IPS-18a (cell line): ENCODE data around the gene SNX32.
"Not testable (repeated sequence)": the region's sequence is repeated elsewhere in the genome, so short reads cannot be mapped to it uniquely, and the experiment has no call there.

Experiments
- H3K27ac ChIP-seq: one replicate; pipeline ENCODE4 v1.5.1; 2013; ENCODE audit warnings: low read length
- H3K27me3 ChIP-seq: one replicate; pipeline ENCODE4 v1.6.1; 2013; ENCODE audit warnings: mild to moderate bottlenecking, low read length; ENCODE audit not compliant: control insufficient read depth, insufficient read depth
- H3K36me3 ChIP-seq: one replicate; pipeline ENCODE4 v1.6.1; 2013; ENCODE audit warnings: low read depth, low read length; ENCODE audit not compliant: control insufficient read depth
- H3K4me1 ChIP-seq: one replicate; pipeline ENCODE4 v1.6.1; 2013; ENCODE audit warnings: low read depth, low read length; ENCODE audit not compliant: control insufficient read depth
- H3K4me3 ChIP-seq: one replicate; pipeline ENCODE4 v1.5.1; 2013; ENCODE audit warnings: low read length
- H3K9ac ChIP-seq: one replicate; pipeline ENCODE4 v1.6.1; 2013; ENCODE audit warnings: mild to moderate bottlenecking, low read length, moderate library complexity
- H3K9me3 ChIP-seq: one replicate; pipeline ENCODE4 v1.6.1; 2013; ENCODE audit warnings: low read depth, low read length; ENCODE audit not compliant: control insufficient read depth

SNX32 gene

GRCh38 chr11:65847746-65848145, 14.0 kb downstream of the SNX32 start:
- H3K9me3 ChIP-seq, result no peaks in the 10 kb centered on the region

GRCh38 chr11:65848693-65849092, 14.9 kb downstream of the SNX32 start:
- H3K4me3 ChIP-seq, H3K27ac ChIP-seq, H3K9me3 ChIP-seq, H3K36me3 ChIP-seq, H3K4me1 ChIP-seq, H3K9ac ChIP-seq, H3K27me3 ChIP-seq: not testable (repeated sequence)

More at GRCh38 chr11:65847746-65848145, 14.0 kb downstream of the SNX32 start:
- no peak overlapping the region for H3K9ac ChIP-seq
- H3K4me3 ChIP-seq, result no peak overlapping the region
- no peak overlapping the region for H3K27ac ChIP-seq
- no peaks in the 10 kb centered on the region for H3K27me3 ChIP-seq
- H3K4me1 ChIP-seq, result no peaks in the 10 kb centered on the region
- H3K36me3 ChIP-seq, result peaks cover 4% of the 10 kb centered on the region

- Histone ChIP-seq H3K4me1 (no peaks in the 10 kb centered on the region), H3K36me3 (peaks cover 15% of the 10 kb centered on the region), H3K4me3 (no peak overlapping the region), H3K27me3 (no peaks in the 10 kb centered on the region), H3K9ac (no peak overlapping the region), H3K9me3 (no peaks in the 10 kb centered on the region), H3K27ac (no peak overlapping the region)
Observed at GRCh38 chr11:65849366-65849765, 15.6 kb downstream of the SNX32 start.

GRCh38 chr11:65849771-65850216, 16.0 kb downstream of the SNX32 start:
- Histone ChIP-seq H3K9me3 (no peaks in the 10 kb centered on the region), H3K4me3 (no peak overlapping the region), H3K4me1 (no peaks in the 10 kb centered on the region), H3K27ac (no peak overlapping the region), H3K9ac (no peak overlapping the region), H3K27me3 (no peaks in the 10 kb centered on the region), H3K36me3 (peaks cover 19% of the 10 kb centered on the region)

- Histone ChIP-seq H3K36me3 (peaks cover 26% of the 10 kb centered on the region), H3K27me3 (no peaks in the 10 kb centered on the region), H3K9me3 (no peaks in the 10 kb centered on the region), H3K4me1 (no peaks in the 10 kb centered on the region), H3K9ac (no peak overlapping the region), H3K4me3 (no peak overlapping the region), H3K27ac (no peak overlapping the region)
Observed at GRCh38 chr11:65850217-65851082, 16.7 kb downstream of the SNX32 start.

GRCh38 chr11:65851083-65851579, 17.4 kb downstream of the SNX32 start:
- no peak overlapping the region for H3K27ac ChIP-seq
- no peaks in the 10 kb centered on the region for H3K27me3 ChIP-seq
- no peak overlapping the region for H3K9ac ChIP-seq
- peaks cover 2% of the 10 kb centered on the region for H3K4me1 ChIP-seq
- H3K36me3 ChIP-seq, result peaks cover 32% of the 10 kb centered on the region
- no peak overlapping the region for H3K4me3 ChIP-seq
- no peaks in the 10 kb centered on the region for H3K9me3 ChIP-seq

GRCh38 chr11:65851811-65852507, 18.2 kb downstream of the SNX32 start:
- no peak overlapping the region for H3K27ac ChIP-seq
- no peak overlapping the region for H3K9ac ChIP-seq
- no peaks in the 10 kb centered on the region for H3K9me3 ChIP-seq
- peaks cover 4% of the 10 kb centered on the region for H3K4me1 ChIP-seq
- peaks cover 35% of the 10 kb centered on the region for H3K36me3 ChIP-seq
- no peaks in the 10 kb centered on the region for H3K27me3 ChIP-seq
- H3K4me3 ChIP-seq, result no peak overlapping the region

- Histone ChIP-seq H3K9ac (no peak overlapping the region), H3K4me3 (no peak overlapping the region), H3K4me1 (peaks cover 4% of the 10 kb centered on the region), H3K27ac (no peak overlapping the region), H3K9me3 (no peaks in the 10 kb centered on the region), H3K27me3 (no peaks in the 10 kb centered on the region), H3K36me3 (peaks cover 35% of the 10 kb centered on the region)
Observed at GRCh38 chr11:65852508-65853245, 18.9 kb downstream of the SNX32 start.

- peaks cover 35% of the 10 kb centered on the region for H3K36me3 ChIP-seq
- H3K27me3 ChIP-seq, result no peaks in the 10 kb centered on the region
- no peaks in the 10 kb centered on the region for H3K9me3 ChIP-seq
- H3K4me1 ChIP-seq, result peaks cover 4% of the 10 kb centered on the region
- no peak overlapping the region for H3K4me3 ChIP-seq
- H3K9ac ChIP-seq, result no peak overlapping the region
- H3K27ac ChIP-seq, result no peak overlapping the region
Observed at GRCh38 chr11:65853246-65853979, 19.6 kb downstream of the SNX32 start.

- Histone ChIP-seq H3K27me3 (no peaks in the 10 kb centered on the region), H3K9ac (no peak overlapping the region), H3K4me1 (peaks cover 4% of the 10 kb centered on the region), H3K27ac (no peak overlapping the region), H3K4me3 (no peak overlapping the region), H3K9me3 (no peaks in the 10 kb centered on the region), H3K36me3 (peaks cover 35% of the 10 kb centered on the region)
Observed at GRCh38 chr11:65854161-65854592, 20.4 kb downstream of the SNX32 start.
